ENCODE results near the gene HIGD2A.

HIGD2A gene

DNA sequence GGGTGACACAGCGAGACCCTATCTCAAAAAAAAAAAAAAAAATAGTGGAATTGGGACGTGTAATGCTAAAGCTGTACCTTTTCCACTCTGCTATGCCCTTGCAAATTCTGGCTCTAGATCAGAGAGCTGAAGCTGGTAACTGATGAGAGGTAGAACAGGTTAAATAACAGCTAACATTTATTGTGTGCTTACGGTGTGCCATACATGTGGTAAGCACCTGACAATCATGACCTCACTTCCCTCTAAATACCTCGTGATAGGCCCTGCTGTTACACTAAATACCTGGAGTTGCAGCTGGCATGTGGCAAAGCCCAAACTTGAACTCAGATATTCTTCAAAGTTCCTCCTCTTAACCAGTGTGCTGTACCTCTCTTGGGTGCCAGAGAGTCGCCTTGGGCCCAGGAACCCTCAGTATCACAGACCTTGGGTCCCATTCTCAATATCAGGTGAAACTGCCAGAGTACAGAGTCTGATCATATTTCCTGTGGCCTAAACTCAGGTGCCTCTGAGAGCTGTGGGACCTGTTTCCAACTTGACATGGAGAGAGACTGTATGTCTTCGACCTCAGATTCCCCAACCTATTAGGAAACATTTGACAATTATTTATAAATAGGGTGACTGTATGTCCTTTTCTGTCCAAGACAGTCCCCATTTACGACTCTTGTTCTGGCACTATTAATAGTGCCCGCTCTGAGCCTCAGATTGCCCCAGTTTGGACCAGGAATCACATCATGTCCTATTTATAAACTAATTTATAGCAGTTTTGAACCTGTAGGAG is 18.4 kb upstream of the HIGD2A start:
- H3K14ac ChIP-seq (ENCODE audit: low read length in 2 of 2), result no peak overlapping the region
- peaks cover 45 to 51% of the 10 kb centered on the region in 2 experiments for H3K36me3 ChIP-seq (ENCODE audit: control insufficient read depth in 1 of 2, insufficient read depth in 2 of 2, low read depth in 1 of 2, low read length in 2 of 2)
- H2BK15ac ChIP-seq (ENCODE audit: low read depth, poor library complexity, severe bottlenecking), result peak overlapping the region; percentile 13
- H3K27me3 ChIP-seq (ENCODE audit: control insufficient read depth in 1 of 2, insufficient read depth in 1 of 2, low read length in 2 of 2), result no peaks in the 10 kb centered on the region
- DNase-seq, result no peak
- H3K27ac ChIP-seq (ENCODE audit: low read length, poor library complexity, severe bottlenecking), result no peak overlapping the region
- H2AFZ ChIP-seq (ENCODE audit: low read depth, low read length), result no peak overlapping the region
- H4K91ac ChIP-seq (ENCODE audit: low read length), result no peak overlapping the region
- H2BK120ac ChIP-seq (ENCODE audit: low read depth, low read length), result no peak overlapping the region
- no peak overlapping the region for H3K4me2 ChIP-seq (ENCODE audit: low read length, poor library complexity, severe bottlenecking)
- no peak overlapping the region for H4K8ac ChIP-seq (ENCODE audit: low read length)
- no peak overlapping the region for H2AK5ac ChIP-seq (ENCODE audit: low read length, severe bottlenecking)
- H3K9me3 ChIP-seq (ENCODE audit: control insufficient read depth, low read length), result no peaks in the 10 kb centered on the region
- H2BK5ac ChIP-seq (ENCODE audit: low read depth, low read length, poor library complexity, severe bottlenecking), result no peak overlapping the region
- H3K4me3 ChIP-seq (ENCODE audit: insufficient read depth in 1 of 2, low read depth in 1 of 2, low read length in 2 of 2), result no peak overlapping the region
- no peak overlapping the region for H3K23ac ChIP-seq (ENCODE audit: low read length in 2 of 2)
- H3K79me1 ChIP-seq (replicated peaks; ENCODE audit: low read length, poor library complexity, severe bottlenecking), result peaks cover 31% of the 10 kb centered on the region
- no peak overlapping the region for H3K4ac ChIP-seq (ENCODE audit: low read depth in 1 of 2, low read length in 2 of 2)
- H3K18ac ChIP-seq (ENCODE audit: low read depth in 1 of 2, low read length in 2 of 2), result no peak overlapping the region
- H3K4me1 ChIP-seq (ENCODE audit: control insufficient read depth, insufficient read depth, low read depth, low read length), result peaks cover 10% of the 10 kb centered on the region
- H3K9ac ChIP-seq (ENCODE audit: low read length), result no peak overlapping the region
- WGBS, result 97% methylated on average over 5 of the region's 8 CpGs
- H2BK12ac ChIP-seq (ENCODE audit: low read length in 2 of 2), result no peak overlapping the region

DNA sequence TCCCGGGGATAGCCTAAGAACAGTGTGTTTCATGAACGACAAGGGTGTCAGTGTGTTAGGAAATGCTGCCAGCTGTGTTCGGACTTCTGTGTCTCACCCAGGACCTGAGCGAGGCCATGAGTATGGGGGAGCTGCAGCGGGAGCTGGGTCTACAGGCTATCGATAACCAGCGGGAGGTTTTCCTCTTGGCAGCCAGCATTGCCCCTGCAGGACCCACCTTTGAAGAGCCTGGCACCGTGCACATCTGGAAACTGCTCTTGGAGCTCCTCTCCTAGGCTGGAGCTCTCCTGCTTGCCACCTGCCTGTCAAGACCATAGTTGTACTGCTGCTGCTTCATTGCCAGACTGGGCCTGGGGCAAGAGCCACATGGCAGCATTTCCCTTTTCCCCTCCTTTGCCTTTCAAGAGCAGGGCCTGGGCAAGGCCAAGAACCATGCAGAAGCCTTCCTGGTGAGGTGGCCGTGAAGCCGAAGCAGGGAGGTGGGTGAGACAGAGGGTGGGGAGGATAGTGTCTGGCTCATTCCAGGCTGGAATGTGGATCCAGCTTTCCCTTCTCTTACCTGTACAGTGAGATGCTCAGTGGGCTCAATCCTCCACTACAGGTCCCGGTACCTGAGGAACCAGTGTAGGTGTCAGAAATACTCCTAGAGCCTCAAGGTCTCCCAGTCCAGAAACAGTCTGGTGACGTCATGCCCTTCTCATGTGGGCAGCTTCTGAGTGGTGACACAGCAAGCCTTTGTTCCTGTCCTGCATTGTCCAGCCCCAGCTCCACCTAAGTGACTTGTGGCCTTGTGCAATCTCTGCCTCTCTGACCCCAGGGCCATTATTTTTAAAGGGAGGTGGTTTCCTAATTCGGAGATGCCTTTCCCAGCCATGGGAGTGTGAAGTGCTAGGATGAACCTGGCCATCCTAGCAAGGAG is 16.7 kb upstream of the HIGD2A start:
- H3K4me3 ChIP-seq (ENCODE audit: insufficient read depth in 1 of 2, low read depth in 1 of 2, low read length in 2 of 2), result no peak overlapping the region
- no peak overlapping the region for H3K14ac ChIP-seq (ENCODE audit: low read length in 2 of 2)
- peak overlapping the region; percentile 29 for H4K91ac ChIP-seq (ENCODE audit: low read length)
- H2BK12ac ChIP-seq (ENCODE audit: low read length in 2 of 2), result no peak overlapping the region
- H2BK120ac ChIP-seq (ENCODE audit: low read depth, low read length), result no peak overlapping the region
- H3K18ac ChIP-seq (ENCODE audit: low read depth in 1 of 2, low read length in 2 of 2), result no peak overlapping the region
- no peak overlapping the region for H2AFZ ChIP-seq (ENCODE audit: low read depth, low read length)
- no peak overlapping the region for H3K27ac ChIP-seq (ENCODE audit: low read length, poor library complexity, severe bottlenecking)
- WGBS, result 97% methylated on average over 11 of the region's 13 CpGs
- peak overlapping the region; percentile 30 for H4K8ac ChIP-seq (ENCODE audit: low read length)
- peaks cover 2% of the 10 kb centered on the region for H3K4me1 ChIP-seq (ENCODE audit: control insufficient read depth, insufficient read depth, low read depth, low read length)
- H2BK5ac ChIP-seq (ENCODE audit: low read depth, low read length, poor library complexity, severe bottlenecking), result no peak overlapping the region
- H2BK15ac ChIP-seq (ENCODE audit: low read depth, poor library complexity, severe bottlenecking), result no peak overlapping the region
- no peak overlapping the region for H3K4ac ChIP-seq (ENCODE audit: low read depth in 1 of 2, low read length in 2 of 2)
- H3K23ac ChIP-seq (ENCODE audit: low read length in 2 of 2), result no peak overlapping the region
- no peak overlapping the region for H3K9ac ChIP-seq (ENCODE audit: low read length)
- no peak for DNase-seq
- peaks cover 38 to 58% of the 10 kb centered on the region in 2 experiments for H3K36me3 ChIP-seq (ENCODE audit: control insufficient read depth in 1 of 2, insufficient read depth in 2 of 2, low read depth in 1 of 2, low read length in 2 of 2)
- H3K4me2 ChIP-seq (ENCODE audit: low read length, poor library complexity, severe bottlenecking), result no peak overlapping the region
- peaks cover 23% of the 10 kb centered on the region for H3K79me1 ChIP-seq (replicated peaks; ENCODE audit: low read length, poor library complexity, severe bottlenecking)
- no peaks in the 10 kb centered on the region for H3K27me3 ChIP-seq (ENCODE audit: control insufficient read depth in 1 of 2, insufficient read depth in 1 of 2, low read length in 2 of 2)
- H3K9me3 ChIP-seq (ENCODE audit: control insufficient read depth, low read length), result no peaks in the 10 kb centered on the region
- no peak overlapping the region for H2AK5ac ChIP-seq (ENCODE audit: low read length, severe bottlenecking)

DNA sequence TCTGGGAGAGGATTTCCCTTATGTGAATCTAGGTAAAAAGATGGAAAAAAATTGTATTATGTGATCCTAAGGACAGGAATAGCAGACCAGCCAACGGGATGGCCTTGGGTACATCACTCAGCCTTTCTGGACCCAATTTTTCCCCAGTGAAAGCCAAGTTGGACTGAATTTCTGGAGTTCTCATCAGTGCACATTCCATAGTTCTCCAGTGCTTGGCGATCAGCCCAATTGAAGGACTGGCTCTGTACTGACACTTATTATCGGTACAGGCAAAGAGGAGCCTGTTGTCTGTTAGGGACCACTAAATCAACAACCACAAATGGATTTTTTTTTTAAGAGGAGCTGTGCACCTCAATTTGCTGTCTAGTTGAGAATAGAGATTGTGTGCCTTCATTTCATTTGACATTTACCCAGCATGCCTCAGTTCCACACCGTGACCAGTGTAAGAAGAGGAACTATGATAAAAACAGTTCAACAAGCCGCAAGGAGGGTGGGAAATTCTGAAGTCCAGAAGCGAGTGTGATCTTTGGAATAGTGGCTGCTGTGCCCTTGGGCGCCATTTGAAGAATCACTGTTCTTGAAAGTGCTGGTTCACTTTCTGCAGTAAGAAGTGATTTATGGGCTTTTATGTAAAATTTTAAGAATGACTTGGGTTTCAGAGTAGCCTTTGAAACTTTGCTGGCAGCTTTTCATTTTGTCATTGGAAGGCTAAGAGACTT is 15.3 kb upstream of the HIGD2A start:
- DNase-seq, result no peak
- H4K91ac ChIP-seq (ENCODE audit: low read length), result no peak overlapping the region
- no peak overlapping the region for H3K4me2 ChIP-seq (ENCODE audit: low read length, poor library complexity, severe bottlenecking)
- no peak overlapping the region for H2AFZ ChIP-seq (ENCODE audit: low read depth, low read length)
- no peak overlapping the region for H3K4ac ChIP-seq (ENCODE audit: low read depth in 1 of 2, low read length in 2 of 2)
- no peak overlapping the region for H2AK5ac ChIP-seq (ENCODE audit: low read length, severe bottlenecking)
- H3K27ac ChIP-seq (ENCODE audit: low read length, poor library complexity, severe bottlenecking), result no peak overlapping the region
- no peak overlapping the region for H2BK15ac ChIP-seq (ENCODE audit: low read depth, poor library complexity, severe bottlenecking)
- no peak overlapping the region for H3K4me3 ChIP-seq (ENCODE audit: insufficient read depth in 1 of 2, low read depth in 1 of 2, low read length in 2 of 2)
- H2BK5ac ChIP-seq (ENCODE audit: low read depth, low read length, poor library complexity, severe bottlenecking), result no peak overlapping the region
- peaks cover 28 to 54% of the 10 kb centered on the region in 2 experiments for H3K36me3 ChIP-seq (ENCODE audit: control insufficient read depth in 1 of 2, insufficient read depth in 2 of 2, low read depth in 1 of 2, low read length in 2 of 2)
- no peak overlapping the region for H3K9ac ChIP-seq (ENCODE audit: low read length)
- no peak overlapping the region for H3K14ac ChIP-seq (ENCODE audit: low read length in 2 of 2)
- H3K27me3 ChIP-seq (ENCODE audit: control insufficient read depth in 1 of 2, insufficient read depth in 1 of 2, low read length in 2 of 2), result no peaks in the 10 kb centered on the region
- no peak overlapping the region for H3K18ac ChIP-seq (ENCODE audit: low read depth in 1 of 2, low read length in 2 of 2)
- no peak overlapping the region for H2BK12ac ChIP-seq (ENCODE audit: low read length in 2 of 2)
- no peak overlapping the region for H2BK120ac ChIP-seq (ENCODE audit: low read depth, low read length)
- 95% methylated on average over 7 of the region's 7 CpGs for WGBS
- H3K79me1 ChIP-seq (replicated peaks; ENCODE audit: low read length, poor library complexity, severe bottlenecking), result peaks cover 17% of the 10 kb centered on the region
- no peaks in the 10 kb centered on the region for H3K9me3 ChIP-seq (ENCODE audit: control insufficient read depth, low read length)
- no peak overlapping the region for H4K8ac ChIP-seq (ENCODE audit: low read length)
- H3K23ac ChIP-seq (ENCODE audit: low read length in 2 of 2), result no peak overlapping the region
- H3K4me1 ChIP-seq (ENCODE audit: control insufficient read depth, insufficient read depth, low read depth, low read length), result peaks cover 2% of the 10 kb centered on the region

All from mesenchymal stem cell (in vitro differentiated cells and primary cell).